HepG2 (cell line): ENCODE data around the gene ONECUT3. TPM values are rescaled to one million over a fixed set of nuclear protein-coding genes. Genes with fewer than 3 reads are reported as not detected.

ENCODE experiments used
- BATF2 ChIP-seq: sonication (generic); formaldehyde crosslinking; IDR thresholded peaks from 2 replicates; pipeline ENCODE4 v1.8.0; 2022; ENCODE audit warnings: mild to moderate bottlenecking, missing genetic modification reagents, moderate library complexity
- DRAP1 ChIP-seq: IDR thresholded peaks from 2 replicates; pipeline ENCODE4 v1.6.1; 2016; ENCODE audit warnings: missing genetic modification reagents, missing compliant biosample characterization
- EED ChIP-seq: sonication (generic); formaldehyde crosslinking; IDR thresholded peaks from 2 replicates; pipeline ENCODE4 v1.5.0; 2020; ENCODE audit warnings: mild to moderate bottlenecking, missing genetic modification reagents
- KAT2B ChIP-seq: fragments of 150-350 bp; IDR thresholded peaks from 2 replicates; pipeline ENCODE4 v1.6.1; 2014; ENCODE audit warnings: low read depth, low read length, borderline replicate concordance
- KDM5B ChIP-seq: sonication (generic); formaldehyde crosslinking; IDR thresholded peaks from 2 replicates; pipeline ENCODE4 v1.4.0; 2020; ENCODE audit warnings: missing genetic modification reagents, mild to moderate bottlenecking, borderline replicate concordance
- KLF6 ChIP-seq: IDR thresholded peaks from 2 replicates; pipeline ENCODE4 v1.8.0; 2016; ENCODE audit warnings: missing biosample characterization, missing genetic modification reagents
- MEF2D ChIP-seq: sonication (generic); formaldehyde crosslinking; IDR thresholded peaks from 2 replicates; pipeline ENCODE4 v1.5.1; 2020; ENCODE audit warnings: mild to moderate bottlenecking, missing genetic modification reagents
- MTF1 ChIP-seq: sonication (generic); formaldehyde crosslinking; IDR thresholded peaks from 2 replicates; pipeline ENCODE4 v1.5.0; 2020; ENCODE audit warnings: missing genetic modification reagents
- TBL1XR1 ChIP-seq: fragments of 150-350 bp; IDR thresholded peaks from 2 replicates; pipeline ENCODE4 v1.6.1; 2014; ENCODE audit warnings: borderline replicate concordance, low read length; ENCODE audit not compliant: partially characterized antibody
- ZBTB40 ChIP-seq, 2 experiments: fragments of 450-650 bp in 1 of 2; sonication (generic) in 1 of 2; formaldehyde crosslinking in 1 of 2; IDR thresholded peaks; 2 replicates each; pipeline versions ENCODE4 v1.6.1 to v1.8.0; 2016 to 2022; ENCODE audit warnings: antibody characterized with exemption in 1 of 2, mild to moderate bottlenecking in 1 of 2, missing genetic modification reagents in 1 of 2
- ZNF225 ChIP-seq: sonication (generic); formaldehyde crosslinking; IDR thresholded peaks from 2 replicates; pipeline ENCODE4 v1.4.0; 2020; ENCODE audit warnings: mild to moderate bottlenecking, missing genetic modification reagents
- ZNF234 ChIP-seq: sonication (generic); formaldehyde crosslinking; conservative IDR thresholded peaks from 2 replicates; pipeline ENCODE4 v1.5.1; 2020; ENCODE audit warnings: mild to moderate bottlenecking, missing genetic modification reagents
- ZNF543 ChIP-seq: sonication (generic); formaldehyde crosslinking; IDR thresholded peaks from 2 replicates; pipeline ENCODE4 v1.4.0; 2020; ENCODE audit warnings: mild to moderate bottlenecking, missing genetic modification reagents
- ZNF597 ChIP-seq: sonication (generic); formaldehyde crosslinking; IDR thresholded peaks from 2 replicates; pipeline ENCODE4 v1.5.0; 2020; ENCODE audit warnings: missing genetic modification reagents
- ZNF607 ChIP-seq: sonication (generic); formaldehyde crosslinking; IDR thresholded peaks from 2 replicates; pipeline ENCODE4 v1.5.1; 2020; ENCODE audit warnings: missing genetic modification reagents, mild to moderate bottlenecking, borderline replicate concordance
- ZNF709 ChIP-seq: sonication (generic); formaldehyde crosslinking; IDR thresholded peaks from 2 replicates; pipeline ENCODE4 v1.5.0; 2020; ENCODE audit warnings: mild to moderate bottlenecking, missing genetic modification reagents
- ZZZ3 ChIP-seq: sonication (generic); formaldehyde crosslinking; IDR thresholded peaks from 2 replicates; pipeline ENCODE4 v1.4.0; 2020; ENCODE audit warnings: missing genetic modification reagents, mild to moderate bottlenecking, borderline replicate concordance
- polyA plus RNA-seq, 8 experiments: library from polyadenylated mRNA; depleted of rRNA in 3 of 8; stranded (reverse) in 7 of 8; unstranded in 1 of 8; fragments of >200 nt; fragmentation: Illumina TruSeq in 4 of 8; extraction: Trizol in 4 of 8; gene quantifications; 2 replicates each; pipeline versions ENCODE4 v1.2.1 to v1.2.3, GENCODE V29; 2011 to 2016; ENCODE audit warnings: low read depth in 4 of 8, missing spikeins in 1 of 8, mixed read lengths in 1 of 8; ENCODE audit not compliant: insufficient read depth in 1 of 8
- total RNA-seq, 5 experiments: library from RNA; depleted of rRNA; stranded (reverse); fragments of >200 nt; fragmentation: Illumina TruSeq; extraction: Trizol; gene quantifications; 2 replicates each; pipeline ENCODE4 v1.2.3, GENCODE V29; 2016; ENCODE audit warnings: low read depth in 1 of 5

The ONECUT3 gene
- total and polyA plus RNA-seq, 2 of the 13 experiments (the other 11 are each of a cell fraction or from before 2014, with no cell fraction given) = under 0.01 TPM; not detected in 1

GRCh38 chr19:1812426-1813191 lies 59.3 kb downstream of the ONECUT3 start (continued):
- no peak for TF ChIP-seq ZBTB40 (IDR thresholded peaks at IDR 0.05)
- TF ChIP-seq ZBTB40 (CRISPR knock-in tag; IDR thresholded peaks at IDR 0.05) = no peak
- TF ChIP-seq ZNF607 (CRISPR knock-in tag) = peak; percentile 66; the same call in 1 of the 2 replicates
- TF ChIP-seq KDM5B (CRISPR knock-in tag) = peak; percentile 73; the same call in 1 of the 2 replicates
- TF ChIP-seq MTF1 = no peak
- TF ChIP-seq ZNF597 (CRISPR knock-in tag) = no peak
- TF ChIP-seq KAT2B = no peak
- TF ChIP-seq MEF2D (CRISPR knock-in tag) = peak; percentile 63; the same call in 1 of the 2 replicates
- 0 out of 2 replicates have a peak, but pooled peaks have one; percentile 27 for TF ChIP-seq ZNF234
- peak; percentile 89 for TF ChIP-seq DRAP1 (CRISPR knock-in tag)
- 0 out of 2 replicates have a peak, but pooled peaks have one; percentile 53 for TF ChIP-seq ZZZ3 (CRISPR knock-in tag)
- TF ChIP-seq EED (CRISPR knock-in tag) = peak; percentile 86
- peak; percentile 37; the same call in 1 of the 2 replicates for TF ChIP-seq KLF6
- no peak for TF ChIP-seq BATF2
- 0 out of 2 replicates have a peak, but pooled peaks have one; percentile 61 for TF ChIP-seq ZNF225 (CRISPR knock-in tag)
- peak; percentile 37 for TF ChIP-seq TBL1XR1
- TF ChIP-seq ZNF543 = no peak
- 0 out of 2 replicates have a peak, but pooled peaks have one; percentile 43 for TF ChIP-seq ZNF709 (CRISPR knock-in tag)
